ENCODE data around the gene KCNQ5. TPM values are rescaled to one million over a fixed set of nuclear protein-coding genes. Genes with fewer than 3 reads are reported as not detected.

KCNQ5 gene
- total and polyA plus RNA-seq, 2 of the 8 experiments (the other 6 are each of a cell fraction or from before 2014, with no cell fraction given), result 0.83 to 1.2 TPM

DNA sequence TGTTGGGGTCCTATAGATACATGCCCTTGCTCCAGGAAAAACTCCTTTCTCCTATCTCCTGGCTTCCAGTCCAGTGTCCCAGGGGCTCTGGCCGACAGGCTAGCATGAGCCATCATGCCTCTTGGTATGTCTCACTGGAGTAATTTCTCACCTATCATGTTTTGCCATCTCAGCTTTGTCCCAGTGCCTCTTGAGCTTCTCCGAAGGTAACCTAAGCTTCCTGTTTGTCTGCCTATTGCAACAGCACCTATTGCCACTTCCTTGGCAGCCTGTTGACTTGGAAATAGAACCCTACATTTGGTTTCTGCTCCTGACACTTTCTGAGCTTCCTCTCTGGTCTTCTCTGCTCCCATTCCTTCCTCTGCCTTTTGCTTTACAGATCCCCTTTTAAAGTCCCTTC is 197.7 kb downstream of the KCNQ5 start (continued):
- no peak for TF ChIP-seq SIN3A (conservative IDR thresholded peaks at IDR 0.05 in 1 of 2, IDR thresholded peaks at IDR 0.05 in 1 of 2; ENCODE audit: low read depth in 1 of 2, low read length in 2 of 2)

Data from H1 (cell line).